Skeletal muscle satellite cell (primary cell): ENCODE data around the gene PPFIA4.
"Not testable (repeated sequence)": the region's sequence is repeated elsewhere in the genome, so short reads cannot be mapped to it uniquely, and the experiment has no call there.

Experiments
- H3K27me3 ChIP-seq: 2 replicates; pipeline ENCODE4 v1.7.0; 2013; ENCODE audit warnings: low read length; ENCODE audit not compliant: control insufficient read depth, insufficient read depth
- H3K36me3 ChIP-seq: 2 replicates; pipeline ENCODE4 v1.7.0; 2013; ENCODE audit warnings: mild to moderate bottlenecking, control low read depth, low read length; ENCODE audit not compliant: insufficient read depth
- H3K4me1 ChIP-seq: 2 replicates; pipeline ENCODE4 v1.7.0; 2013; ENCODE audit warnings: low read length; ENCODE audit not compliant: control insufficient read depth, insufficient read depth
- H3K4me2 ChIP-seq: 2 replicates; pipeline ENCODE4 v1.7.0; 2013; ENCODE audit warnings: mild to moderate bottlenecking, low read length
- H3K4me3 ChIP-seq: 2 replicates; pipeline ENCODE4 v1.7.0; 2013; ENCODE audit warnings: low read length
- H3K9ac ChIP-seq: 2 replicates; pipeline ENCODE4 v1.7.0; 2013; ENCODE audit warnings: mild to moderate bottlenecking, low read depth, low read length, moderate library complexity
- H3K9me3 ChIP-seq: replicated peaks from 2 replicates; pipeline ENCODE4 v1.7.0; 2013; ENCODE audit warnings: mild to moderate bottlenecking, control low read depth, low read length

PPFIA4 gene

DNA sequence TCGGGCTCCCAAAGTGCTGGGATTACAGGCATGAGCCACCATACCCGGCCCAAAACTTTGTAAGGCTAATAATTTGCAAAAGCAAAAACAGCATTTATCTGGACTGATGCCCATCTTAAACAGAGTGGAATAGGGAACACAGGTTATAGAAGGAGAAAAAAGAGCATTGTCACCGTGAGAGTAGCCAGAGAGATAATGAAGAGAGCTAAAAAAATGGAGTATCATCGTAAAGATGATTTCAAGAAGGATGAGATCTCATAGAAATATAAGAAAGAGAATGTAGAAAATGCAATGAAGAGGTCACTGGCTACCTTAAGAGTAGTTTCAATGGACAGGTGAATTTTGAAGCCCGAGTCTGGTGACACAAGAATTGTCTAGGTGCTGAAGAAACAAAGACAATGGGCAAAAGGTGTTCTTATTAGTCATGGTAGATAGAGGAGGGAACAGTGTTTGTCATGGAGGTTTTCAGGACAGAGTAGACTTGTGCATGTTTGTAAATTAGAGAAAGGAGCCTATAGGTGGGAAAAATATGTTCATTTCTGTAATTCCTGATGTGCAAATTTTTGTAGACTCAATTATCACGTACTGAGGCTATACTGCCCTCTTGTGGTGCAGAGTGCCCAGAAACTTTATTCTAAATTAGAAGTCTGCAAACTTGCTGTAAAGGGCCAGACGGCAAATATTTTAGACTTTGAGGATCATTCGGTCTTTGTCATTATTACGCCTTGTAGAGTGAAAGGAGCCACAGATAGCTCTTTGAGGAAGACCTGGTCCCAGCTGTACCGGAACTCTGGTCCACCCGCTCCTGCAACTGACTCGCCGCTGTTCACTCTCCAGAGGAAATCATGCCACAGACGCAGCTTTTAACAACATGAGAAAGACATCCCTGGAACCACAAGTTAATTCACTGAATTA, 27.2 kb upstream of the PPFIA4 start:
- Histone ChIP-seq H3K27me3 (peaks cover 34% of the 10 kb centered on the region), H3K9me3 (no peaks in the 10 kb centered on the region), H3K9ac (no peak overlapping the region), H3K36me3 (no peaks in the 10 kb centered on the region), H3K4me1 (no peaks in the 10 kb centered on the region), H3K4me2 (peak overlapping the region; percentile 65), H3K4me3 (no peak overlapping the region)

DNA sequence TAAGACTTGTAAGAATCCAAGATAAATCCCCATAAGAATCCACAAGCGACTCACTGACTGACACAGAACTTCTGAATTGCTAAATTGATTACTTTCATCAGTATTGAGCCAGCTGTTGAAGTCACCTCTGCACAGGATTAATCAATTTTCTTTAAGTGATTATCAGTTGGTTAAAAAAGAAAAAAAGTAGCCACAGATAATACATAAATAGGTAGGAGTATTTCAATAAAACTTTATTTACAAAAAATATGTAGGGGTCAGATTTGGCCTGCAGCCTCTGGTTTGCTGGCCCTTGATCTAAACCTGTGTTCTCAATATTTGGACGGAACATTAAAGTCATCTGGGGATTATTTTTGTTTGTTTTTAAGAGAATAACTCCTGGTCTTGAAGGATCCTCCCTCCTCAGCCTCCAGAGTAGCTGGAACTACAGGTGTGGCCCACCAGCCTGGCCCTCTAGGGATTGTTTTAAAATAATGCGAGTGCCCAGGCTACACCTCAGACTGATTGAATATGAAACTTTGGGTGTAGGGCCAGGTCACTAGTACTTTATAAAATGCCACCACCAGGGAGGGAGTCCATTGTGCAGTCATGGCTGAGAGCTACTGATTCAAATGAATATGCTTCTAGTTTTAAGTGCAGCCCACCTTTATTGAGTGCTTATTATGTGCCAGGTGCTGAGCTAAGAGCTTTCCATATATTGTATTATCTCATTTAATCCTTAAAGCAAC, 25.9 kb upstream of the PPFIA4 start:
- Histone ChIP-seq H3K4me1 (no peaks in the 10 kb centered on the region), H3K4me2 (no peak overlapping the region), H3K9ac (no peak overlapping the region)

DNA sequence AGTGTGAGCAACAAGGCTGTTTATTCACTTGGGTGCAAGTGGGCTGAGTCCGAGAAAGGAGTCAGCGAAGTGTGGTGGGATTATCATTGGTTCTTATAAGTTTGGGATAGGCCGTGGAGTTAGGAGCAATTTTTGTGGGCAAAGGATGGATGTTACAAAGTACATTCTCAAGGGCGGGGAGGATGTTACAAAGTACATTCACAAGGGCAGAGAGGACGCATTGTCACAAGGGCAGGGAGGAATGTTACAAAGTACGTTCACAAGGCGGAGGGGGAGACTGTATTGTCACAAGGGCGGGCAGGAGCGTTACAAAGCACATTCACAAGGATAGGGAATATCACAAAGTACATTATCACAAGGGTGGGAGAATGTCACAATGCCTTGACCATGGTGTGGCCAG, 24.3 kb upstream of the PPFIA4 start:
- peaks cover 16% of the 10 kb centered on the region for H3K27me3 ChIP-seq
- H3K4me2 ChIP-seq = no peak overlapping the region
- H3K4me3 ChIP-seq = no peak overlapping the region
- no peaks in the 10 kb centered on the region for H3K9me3 ChIP-seq
- no peak overlapping the region for H3K9ac ChIP-seq
- H3K36me3 ChIP-seq = no peaks in the 10 kb centered on the region
- H3K4me1 ChIP-seq = no peaks in the 10 kb centered on the region

More for the DNA sequence above, 25.9 kb upstream of the PPFIA4 start:
- Histone ChIP-seq H3K27me3 (peaks cover 32% of the 10 kb centered on the region), H3K36me3 (no peaks in the 10 kb centered on the region), H3K9me3 (no peaks in the 10 kb centered on the region), H3K4me3 (no peak overlapping the region)

DNA sequence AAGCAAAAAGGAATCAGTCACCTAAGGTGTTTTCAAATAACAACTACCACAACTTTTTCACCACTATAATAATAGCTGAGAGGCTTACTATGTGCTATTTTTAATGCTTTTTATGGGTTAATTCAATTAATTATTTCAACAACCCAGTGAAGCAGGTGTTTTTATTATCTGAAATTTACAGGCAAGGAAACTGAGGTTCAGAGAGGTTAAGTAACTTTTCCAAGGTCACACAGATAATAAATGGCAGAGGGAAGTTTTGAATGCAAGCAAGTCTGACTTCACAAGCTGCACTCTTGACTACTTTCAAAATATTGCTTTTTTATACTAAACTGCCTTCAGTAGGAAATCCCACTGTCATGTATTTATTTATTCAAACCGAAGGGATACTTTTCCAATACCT, 23.3 kb upstream of the PPFIA4 start:
- no peak overlapping the region for H3K9ac ChIP-seq

DNA sequence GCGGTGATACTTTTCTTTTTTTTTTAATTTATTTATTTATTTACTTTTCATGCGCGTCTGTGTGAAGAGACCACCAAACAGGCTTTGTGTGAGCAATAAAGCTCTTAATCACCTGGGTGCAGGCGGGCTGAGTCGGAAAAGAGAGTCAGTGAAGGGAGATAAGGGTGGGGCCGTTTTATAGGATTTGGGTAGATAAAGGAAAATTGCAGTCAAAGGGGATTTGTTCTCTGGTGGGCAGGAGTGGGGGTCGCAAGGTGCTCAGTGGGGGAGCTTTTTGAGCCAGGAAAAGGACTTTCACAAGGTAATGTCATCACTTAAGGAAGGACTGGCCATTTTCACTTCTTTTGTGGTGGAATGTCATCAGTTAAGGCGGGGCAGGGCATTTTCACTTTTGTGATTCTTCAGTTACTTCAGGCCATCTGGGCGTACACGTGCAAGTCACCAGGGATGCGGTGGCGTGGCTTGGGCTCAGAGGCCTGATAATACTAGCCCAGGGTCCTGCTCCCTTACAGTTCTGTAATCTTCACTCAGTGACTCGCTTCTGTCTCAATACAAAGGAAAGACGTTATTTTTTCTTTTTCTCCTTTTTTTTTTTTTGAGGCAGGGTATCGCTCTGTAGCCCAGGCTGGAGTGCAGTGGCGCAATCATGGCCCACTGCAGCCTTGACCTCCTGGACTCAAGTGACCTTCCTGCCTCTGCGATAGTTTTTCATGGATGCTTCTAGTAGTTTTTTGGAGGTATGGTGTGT, 20.7 kb upstream of the PPFIA4 start:
- H3K9me3 ChIP-seq = not testable (repeated sequence)
- H3K36me3 ChIP-seq = peaks cover 18% of the 10 kb centered on the region

More for the DNA sequence above, 23.3 kb upstream of the PPFIA4 start:
- H3K9me3 ChIP-seq = no peaks in the 10 kb centered on the region
- no peaks in the 10 kb centered on the region for H3K36me3 ChIP-seq
- no peaks in the 10 kb centered on the region for H3K4me1 ChIP-seq
- no peak overlapping the region for H3K4me3 ChIP-seq
- peaks cover 7% of the 10 kb centered on the region for H3K27me3 ChIP-seq
- H3K4me2 ChIP-seq = no peak overlapping the region

DNA sequence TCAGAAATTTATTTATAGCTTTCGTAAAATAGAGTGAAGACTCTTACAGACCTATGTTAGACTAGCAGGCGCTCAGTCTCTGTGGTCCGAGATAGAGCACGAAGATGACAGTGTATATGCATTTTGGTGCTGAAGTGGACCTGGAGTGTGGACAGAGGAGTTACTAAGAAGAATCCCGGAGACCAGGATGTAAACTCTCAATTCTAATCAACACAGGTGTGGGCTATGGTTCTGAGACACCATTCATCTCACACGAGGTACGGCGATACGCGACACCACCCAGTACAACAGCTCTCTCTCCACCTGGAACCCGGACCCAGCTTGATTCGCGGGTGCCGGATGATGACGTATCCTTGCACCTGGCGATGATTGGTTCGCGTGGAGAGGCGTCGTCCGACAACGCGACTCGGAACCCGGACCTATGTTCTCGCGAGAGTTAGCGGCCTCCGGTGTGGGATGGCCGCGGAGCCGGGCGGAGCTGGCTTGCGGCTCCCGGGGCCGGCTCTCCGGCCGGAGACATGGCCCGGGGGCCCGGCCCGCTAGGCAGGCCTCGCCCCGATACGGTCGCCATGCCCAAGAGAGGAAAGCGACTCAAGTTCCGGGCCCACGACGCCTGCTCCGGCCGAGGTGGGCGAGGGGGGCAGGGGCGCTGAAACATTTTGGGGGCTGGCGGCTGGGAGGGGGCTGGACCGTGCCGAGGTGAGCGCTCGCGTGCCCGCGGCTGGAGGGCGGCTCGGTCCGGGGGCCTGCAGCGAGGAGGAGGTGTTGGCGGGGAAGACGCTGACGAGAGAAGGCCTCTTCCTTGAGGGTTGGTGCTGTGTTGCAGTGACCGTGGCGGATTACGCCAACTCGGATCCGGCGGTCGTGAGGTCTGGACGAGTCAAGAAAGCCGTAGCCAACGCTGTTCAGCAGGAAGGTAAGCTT, 19.1 kb upstream of the PPFIA4 start, which contains the start of gene TMEM183A:
Gene TMEM183A (plus strand): TSS at position 427 of the 924 bp plus-strand sequence. CDS start 92 bp downstream, at position 519.
- Histone ChIP-seq H3K27me3 (no peaks in the 10 kb centered on the region), H3K9ac (peak within 1 kb of the TSS; percentile 84), H3K4me3 (peak within 1 kb of the TSS; percentile 79), H3K4me2 (peak within 1 kb of the TSS; percentile 83), H3K36me3 (peaks cover 27% of the 10 kb centered on the region), H3K4me1 (peaks cover 10% of the 10 kb centered on the region), H3K9me3 (no peaks in the 10 kb centered on the region)

More for the DNA sequence above, 20.7 kb upstream of the PPFIA4 start:
- not testable (repeated sequence) for H3K4me2 ChIP-seq, H3K27me3 ChIP-seq, H3K4me1 ChIP-seq, H3K4me3 ChIP-seq, H3K9ac ChIP-seq

DNA sequence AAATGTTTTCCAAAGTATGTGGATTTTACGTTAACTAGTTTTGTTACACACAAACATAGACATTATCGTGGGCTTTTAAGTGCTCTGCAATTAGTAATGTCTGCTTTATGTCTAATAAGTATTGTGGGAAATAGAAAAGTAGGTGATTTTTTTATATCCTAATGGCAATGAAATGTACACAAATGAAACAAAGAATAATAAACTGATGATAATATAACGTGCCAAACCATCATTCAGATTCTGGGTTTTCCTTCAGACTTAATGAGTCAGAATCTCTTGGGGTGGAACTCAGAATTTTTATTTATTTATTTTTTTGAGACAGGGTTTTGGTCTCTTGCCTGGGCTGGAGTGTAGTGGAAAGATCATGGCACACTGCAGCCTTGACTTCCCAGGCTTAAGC, 17.1 kb upstream of the PPFIA4 start:
- H3K4me3 ChIP-seq = no peak overlapping the region
- H3K36me3 ChIP-seq = peaks cover 31% of the 10 kb centered on the region
- H3K9ac ChIP-seq = no peak overlapping the region
- H3K9me3 ChIP-seq = no peaks in the 10 kb centered on the region
- H3K4me1 ChIP-seq = peaks cover 10% of the 10 kb centered on the region
- H3K4me2 ChIP-seq = peak overlapping the region; percentile 83
- no peaks in the 10 kb centered on the region for H3K27me3 ChIP-seq

DNA sequence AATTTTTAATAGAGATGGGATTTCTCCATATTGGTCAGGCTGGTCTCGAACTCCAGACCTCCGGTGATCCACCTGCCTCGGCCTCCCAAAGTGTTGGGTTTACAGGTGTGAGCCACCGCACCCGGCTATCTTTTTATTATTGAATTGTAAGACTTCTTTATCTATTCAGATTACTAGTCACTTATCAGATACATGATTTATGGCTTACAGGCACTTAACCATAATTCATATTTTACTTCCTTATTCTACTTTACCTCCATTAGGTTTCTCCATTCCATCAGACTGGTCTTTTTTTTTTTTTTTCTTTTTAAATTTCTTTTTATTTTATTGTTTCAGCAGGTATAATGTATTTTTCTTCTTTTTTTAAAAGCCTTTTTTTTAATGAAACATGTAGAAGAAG, 14.7 kb upstream of the PPFIA4 start:
- Histone ChIP-seq H3K4me3 (no peak overlapping the region), H3K36me3 (peaks cover 54% of the 10 kb centered on the region), H3K9ac (no peak overlapping the region), H3K9me3 (no peaks in the 10 kb centered on the region), H3K4me2 (no peak overlapping the region), H3K4me1 (peaks cover 10% of the 10 kb centered on the region), H3K27me3 (no peaks in the 10 kb centered on the region)

DNA sequence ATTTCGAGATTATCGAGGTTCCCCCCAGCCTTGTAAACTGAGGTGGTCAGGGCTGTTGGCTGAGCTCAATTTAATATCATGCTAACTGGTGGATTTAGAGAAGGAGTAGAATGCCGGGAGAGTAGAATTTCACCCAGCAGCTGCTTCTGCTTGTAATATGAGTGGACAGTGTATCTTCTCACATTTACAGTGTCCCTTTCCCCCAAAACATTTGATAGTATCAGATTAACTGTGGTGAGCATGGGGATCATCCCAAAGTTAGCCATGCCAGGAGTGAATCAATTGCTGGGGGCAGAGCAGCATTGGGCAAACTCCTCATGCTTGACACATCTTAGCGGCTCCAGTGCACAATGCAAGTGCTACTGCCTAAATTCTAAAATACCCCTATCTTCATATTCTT, 9.2 kb upstream of the PPFIA4 start:
- H3K9ac ChIP-seq = no peak overlapping the region
- no peaks in the 10 kb centered on the region for H3K9me3 ChIP-seq
- H3K4me1 ChIP-seq = no peaks in the 10 kb centered on the region
- no peaks in the 10 kb centered on the region for H3K27me3 ChIP-seq
- H3K4me2 ChIP-seq = no peak overlapping the region
- no peak overlapping the region for H3K4me3 ChIP-seq
- H3K36me3 ChIP-seq = peaks cover 74% of the 10 kb centered on the region

DNA sequence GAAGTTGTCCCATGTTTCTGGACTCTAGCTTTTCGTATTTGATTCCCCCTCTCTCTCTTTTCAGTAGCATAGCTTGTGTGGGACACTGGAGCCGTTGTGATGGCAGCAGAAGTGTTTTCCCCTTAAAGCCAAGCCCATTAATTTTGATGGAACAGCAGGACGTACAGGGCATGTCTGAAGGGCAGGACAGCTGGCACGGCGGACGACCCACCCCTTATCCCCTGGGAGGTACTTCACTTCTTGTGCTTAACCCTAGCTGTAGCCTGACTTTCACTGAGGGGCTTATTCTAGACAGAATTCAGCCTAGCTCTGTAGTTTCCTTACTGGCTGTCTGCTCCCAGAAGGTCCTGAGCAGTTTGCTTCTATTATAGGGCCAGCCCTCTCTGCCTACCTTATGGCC, 8.6 kb upstream of the PPFIA4 start:
- Histone ChIP-seq H3K4me3 (no peak overlapping the region), H3K4me2 (no peak overlapping the region), H3K36me3 (peaks cover 75% of the 10 kb centered on the region)

More for the DNA sequence above, 8.6 kb upstream of the PPFIA4 start:
- no peaks in the 10 kb centered on the region for H3K9me3 ChIP-seq
- no peaks in the 10 kb centered on the region for H3K4me1 ChIP-seq
- H3K9ac ChIP-seq = no peak overlapping the region
- H3K27me3 ChIP-seq = no peaks in the 10 kb centered on the region
